ENCODE data around the gene BRD8.

DNA sequence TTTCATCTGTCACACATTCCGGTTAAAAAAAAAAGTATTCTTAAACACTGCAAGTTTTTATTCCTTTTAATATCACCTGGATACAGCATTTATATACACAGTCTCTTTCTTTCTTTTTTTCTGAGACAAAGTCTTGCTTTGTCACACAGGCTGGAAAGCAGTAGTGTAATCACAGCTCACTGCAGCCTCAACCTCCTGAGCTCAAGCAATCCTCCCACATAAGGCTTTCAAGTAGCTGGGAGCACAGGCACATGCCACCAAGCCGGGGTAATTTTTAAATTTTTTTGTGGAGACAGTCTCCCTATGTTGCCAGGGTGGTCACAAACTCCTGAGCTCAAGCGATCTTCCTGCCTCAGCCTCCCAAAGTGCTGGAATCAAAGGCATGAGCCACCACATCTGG lies 14.4 kb upstream of the BRD8 start:
- TF ChIP-seq CREB1 (IDR thresholded peaks at IDR 0.05; ENCODE audit: low read depth), result no peak
- TF ChIP-seq YY1 (IDR thresholded peaks at IDR 0.05; ENCODE audit: low read depth), result no peak
- no peak for TF ChIP-seq CEBPB (IDR thresholded peaks at IDR 0.05)
- TF ChIP-seq EP300 (IDR thresholded peaks at IDR 0.05; ENCODE audit: borderline replicate concordance), result no peak
- TF ChIP-seq, protein P1, sequence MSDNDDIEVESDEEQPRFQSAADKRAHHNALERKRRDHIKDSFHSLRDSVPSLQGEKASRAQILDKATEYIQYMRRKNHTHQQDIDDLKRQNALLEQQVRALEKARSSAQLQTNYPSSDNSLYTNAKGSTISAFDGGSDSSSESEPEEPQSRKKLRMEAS (IDR thresholded peaks at IDR 0.05), result no peak
- TF ChIP-seq, protein P2, sequence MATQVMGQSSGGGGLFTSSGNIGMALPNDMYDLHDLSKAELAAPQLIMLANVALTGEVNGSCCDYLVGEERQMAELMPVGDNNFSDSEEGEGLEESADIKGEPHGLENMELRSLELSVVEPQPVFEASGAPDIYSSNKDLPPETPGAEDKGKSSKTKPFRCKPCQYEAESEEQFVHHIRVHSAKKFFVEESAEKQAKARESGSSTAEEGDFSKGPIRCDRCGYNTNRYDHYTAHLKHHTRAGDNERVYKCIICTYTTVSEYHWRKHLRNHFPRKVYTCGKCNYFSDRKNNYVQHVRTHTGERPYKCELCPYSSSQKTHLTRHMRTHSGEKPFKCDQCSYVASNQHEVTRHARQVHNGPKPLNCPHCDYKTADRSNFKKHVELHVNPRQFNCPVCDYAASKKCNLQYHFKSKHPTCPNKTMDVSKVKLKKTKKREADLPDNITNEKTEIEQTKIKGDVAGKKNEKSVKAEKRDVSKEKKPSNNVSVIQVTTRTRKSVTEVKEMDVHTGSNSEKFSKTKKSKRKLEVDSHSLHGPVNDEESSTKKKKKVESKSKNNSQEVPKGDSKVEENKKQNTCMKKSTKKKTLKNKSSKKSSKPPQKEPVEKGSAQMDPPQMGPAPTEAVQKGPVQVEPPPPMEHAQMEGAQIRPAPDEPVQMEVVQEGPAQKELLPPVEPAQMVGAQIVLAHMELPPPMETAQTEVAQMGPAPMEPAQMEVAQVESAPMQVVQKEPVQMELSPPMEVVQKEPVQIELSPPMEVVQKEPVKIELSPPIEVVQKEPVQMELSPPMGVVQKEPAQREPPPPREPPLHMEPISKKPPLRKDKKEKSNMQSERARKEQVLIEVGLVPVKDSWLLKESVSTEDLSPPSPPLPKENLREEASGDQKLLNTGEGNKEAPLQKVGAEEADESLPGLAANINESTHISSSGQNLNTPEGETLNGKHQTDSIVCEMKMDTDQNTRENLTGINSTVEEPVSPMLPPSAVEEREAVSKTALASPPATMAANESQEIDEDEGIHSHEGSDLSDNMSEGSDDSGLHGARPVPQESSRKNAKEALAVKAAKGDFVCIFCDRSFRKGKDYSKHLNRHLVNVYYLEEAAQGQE (IDR thresholded peaks at IDR 0.05; ENCODE audit: low read depth), result no peak
- TF ChIP-seq RAD21 (IDR thresholded peaks at IDR 0.05; ENCODE audit: low read depth), result no peak
- TF ChIP-seq EGR1 (IDR thresholded peaks at IDR 0.05), result no peak
- no peak for TF ChIP-seq TAF1 (IDR thresholded peaks at IDR 0.05; ENCODE audit: low read depth)
- TF ChIP-seq TCF12 (IDR thresholded peaks at IDR 0.05; ENCODE audit: low read depth), result no peak
- TF ChIP-seq FOXM1 (IDR thresholded peaks at IDR 0.05; ENCODE audit: borderline replicate concordance, low read depth), result no peak
- no peak for TF ChIP-seq TEAD4 (IDR thresholded peaks at IDR 0.05)

Data from Ishikawa (cell line).